H1 (cell line): Measurements from ENCODE around the gene MAPK8IP3. TPM values are rescaled to one million over a fixed set of nuclear protein-coding genes. Genes with fewer than 3 reads are reported as not detected.

Experiments used
- CTCF ChIA-PET: fragments of 300-600 bp; sonication (Branson Sonifier 250); formaldehyde crosslinking; loops from one replicate; lab custom pipeline; 2021; ENCODE audit not compliant: partially characterized antibody; lab: Charles Lee
- POLR2A ChIA-PET: fragments of 300-600 bp; sonication (Branson Sonifier 250); formaldehyde crosslinking; loops from one replicate; lab custom pipeline; 2021; ENCODE audit warnings: inconsistent platforms; ENCODE audit not compliant: partially characterized antibody; lab: Charles Lee
- DNase-seq, 2 experiments: peaks; one replicate each; pipeline versions ENCODE4 v3.0.0 to v3.0.0-alpha.2; 2010 to 2022; ENCODE audit warnings: low spot score in 2 of 2, low read depth in 1 of 2, mixed read lengths in 1 of 2
- FAIRE-seq: peaks from 2 replicates; lab custom pipeline; 2011; peaks lifted over from hg19 to GRCh38; lab: Jason Lieb, UNC
- H2AFZ ChIP-seq: 2 replicates; pipeline ENCODE4 v1.8.1; 2012; ENCODE audit warnings: low read length, inconsistent platforms
- H2AK5ac ChIP-seq: 2 replicates; pipeline ENCODE4 v1.6.1; 2013; ENCODE audit warnings: low read depth, low read length
- H2BK120ac ChIP-seq: replicated peaks from 2 replicates; pipeline ENCODE3; 2013; ENCODE audit warnings: low read depth, low read length, inconsistent platforms
- H2BK12ac ChIP-seq: 2 replicates; pipeline ENCODE4 v1.6.1; 2013; ENCODE audit warnings: low read depth, low read length
- H2BK15ac ChIP-seq: 2 replicates; pipeline ENCODE4 v1.6.1; 2013; ENCODE audit warnings: low read length
- H2BK20ac ChIP-seq: 2 replicates; pipeline ENCODE4 v1.6.1; 2013; ENCODE audit warnings: low read length
- H2BK5ac ChIP-seq: 2 replicates; pipeline ENCODE4 v1.6.1; 2013; ENCODE audit warnings: low read depth, low read length
- H3K14ac ChIP-seq: 2 replicates; pipeline ENCODE4 v1.6.1; 2013; ENCODE audit warnings: inconsistent platforms; ENCODE audit not compliant: insufficient read length
- H3K18ac ChIP-seq: 2 replicates; pipeline ENCODE4 v1.6.1; 2013; ENCODE audit warnings: low read length; ENCODE audit errors: extremely low read depth
- H3K23ac ChIP-seq: 2 replicates; pipeline ENCODE4 v1.6.1; 2013; ENCODE audit warnings: inconsistent platforms; ENCODE audit not compliant: insufficient read length
- H3K23me2 ChIP-seq: 2 replicates; pipeline ENCODE4 v1.6.1; 2013; ENCODE audit warnings: low read depth, low read length
- H3K27ac ChIP-seq: 2 replicates; pipeline ENCODE4 v1.6.1; 2011; ENCODE audit warnings: low read depth, low read length, inconsistent platforms
- H3K27me3 ChIP-seq, 4 experiments: replicated peaks in 1 of 4; 1 replicate in 1 of 4; 2 replicates in 3 of 4; pipeline versions ENCODE4 v1.6.1 to v1.8.1; 2011 to 2013; ENCODE audit warnings: low read length in 3 of 4, mild to moderate bottlenecking in 3 of 4, inconsistent platforms in 2 of 4, mixed read lengths in 2 of 4, moderate library complexity in 1 of 4; ENCODE audit not compliant: control insufficient read depth in 3 of 4, insufficient read depth in 3 of 4; ENCODE audit errors: extremely low read depth in 1 of 4
- H3K36me3 ChIP-seq, 4 experiments: 2 replicates each; pipeline versions ENCODE4 v1.6.1 to v1.8.1; 2011 to 2013; ENCODE audit warnings: mild to moderate bottlenecking in 4 of 4, low read length in 3 of 4, moderate library complexity in 2 of 4, control low read depth in 1 of 4, inconsistent platforms in 1 of 4; ENCODE audit not compliant: insufficient read depth in 4 of 4, control insufficient read depth in 2 of 4
- H3K4ac ChIP-seq: replicated peaks from 2 replicates; pipeline ENCODE3; 2013; ENCODE audit warnings: low read length, low read depth, mixed read lengths, inconsistent platforms; ENCODE audit not compliant: insufficient read length
- H3K4me1 ChIP-seq, 4 experiments: replicated peaks in 1 of 4; 1 replicate in 1 of 4; 2 replicates in 3 of 4; pipeline versions ENCODE4 v1.6.1 to v1.8.1; 2011 to 2013; ENCODE audit warnings: low read length in 3 of 4, inconsistent platforms in 2 of 4, mixed read lengths in 1 of 4; ENCODE audit not compliant: insufficient read depth in 4 of 4, control insufficient read depth in 3 of 4
- H3K4me2 ChIP-seq, 2 experiments: 2 replicates each; pipeline versions ENCODE4 v1.6.1 to v1.8.1; 2011 to 2013; ENCODE audit warnings: low read depth in 2 of 2, low read length in 2 of 2, control low read depth in 1 of 2, inconsistent platforms in 1 of 2, mild to moderate bottlenecking in 1 of 2; ENCODE audit not compliant: insufficient read depth in 1 of 2
- H3K4me3 ChIP-seq, 4 experiments: fragments of 200-600, 300-600 bp in 1 of 4; sonication (generic), shearing (Covaris generic), sonication (Bioruptor Twin) in 1 of 4; 2 replicates each; pipeline versions ENCODE4 v1.5.1 to v1.8.1; 2011 to 2016; ENCODE audit warnings: low read length in 4 of 4, low read depth in 3 of 4, control low read depth in 2 of 4, inconsistent platforms in 2 of 4, mild to moderate bottlenecking in 2 of 4, mixed read lengths in 1 of 4, moderate library complexity in 1 of 4; ENCODE audit not compliant: insufficient read depth in 2 of 4; ENCODE audit errors: extremely low read depth in 1 of 4
- H3K56ac ChIP-seq: replicated peaks from 2 replicates; pipeline ENCODE3; 2013; ENCODE audit warnings: low read depth, mild to moderate bottlenecking, mixed read lengths, low read length, inconsistent platforms; ENCODE audit not compliant: insufficient read length
- H3K79me1 ChIP-seq: 2 replicates; pipeline ENCODE4 v1.6.1; 2013; ENCODE audit warnings: low read depth, low read length, control low read depth
- H3K79me2 ChIP-seq, 2 experiments: 2 replicates each; pipeline versions ENCODE4 v1.6.1 to v1.8.1; 2012 to 2013; ENCODE audit warnings: low read length in 2 of 2, mild to moderate bottlenecking in 2 of 2, inconsistent platforms in 1 of 2; ENCODE audit not compliant: insufficient read depth in 2 of 2, control insufficient read depth in 1 of 2
- H3K9ac ChIP-seq, 4 experiments: replicated peaks in 1 of 4; 1 replicate in 1 of 4; 2 replicates in 3 of 4; pipeline versions ENCODE4 v1.6.1 to v1.8.1; 2011 to 2013; ENCODE audit warnings: low read depth in 3 of 4, low read length in 3 of 4, control low read depth in 2 of 4, mild to moderate bottlenecking in 2 of 4, moderate library complexity in 2 of 4, inconsistent platforms in 1 of 4; ENCODE audit errors: extremely low read depth in 1 of 4
- H3K9me3 ChIP-seq, 2 experiments: 2 replicates each; pipeline versions ENCODE4 v1.6.1 to v1.8.1; 2012 to 2013; ENCODE audit warnings: mild to moderate bottlenecking in 2 of 2, moderate library complexity in 2 of 2, control low read depth in 1 of 2, inconsistent platforms in 1 of 2, low read depth in 1 of 2, low read length in 1 of 2, mixed read lengths in 1 of 2; ENCODE audit not compliant: insufficient read depth in 2 of 2
- H4K20me1 ChIP-seq, 2 experiments: replicated peaks in 1 of 2; 2 replicates each; pipeline versions ENCODE3 to v1.8.1; 2011 to 2013; ENCODE audit warnings: inconsistent platforms in 2 of 2, low read length in 2 of 2, mild to moderate bottlenecking in 1 of 2; ENCODE audit not compliant: insufficient read depth in 2 of 2, control insufficient read depth in 1 of 2
- H4K5ac ChIP-seq: 2 replicates; pipeline ENCODE4 v1.6.1; 2013; ENCODE audit warnings: low read length, low read depth, mixed read lengths, inconsistent platforms; ENCODE audit not compliant: insufficient read length
- H4K8ac ChIP-seq: 2 replicates; pipeline ENCODE4 v1.8.0; 2013; ENCODE audit warnings: mild to moderate bottlenecking, moderate library complexity, low read length, inconsistent platforms; ENCODE audit not compliant: insufficient read depth; ENCODE audit errors: extremely low read depth
- H4K91ac ChIP-seq: replicated peaks from 2 replicates; pipeline ENCODE3; 2013; ENCODE audit warnings: low read length, mixed read lengths, inconsistent platforms; ENCODE audit not compliant: insufficient read length
- ATF3 ChIP-seq: IDR thresholded peaks from 2 replicates; pipeline ENCODE4 v1.6.1; 2011; ENCODE audit warnings: low read depth, mild to moderate bottlenecking, low read length; ENCODE audit not compliant: insufficient read depth
- E2F6 ChIP-seq: IDR thresholded peaks from 2 replicates; pipeline ENCODE4 v1.6.1; 2012; ENCODE audit warnings: inconsistent platforms
- MAX ChIP-seq: IDR thresholded peaks from 2 replicates; pipeline ENCODE4 v1.6.1; 2012; ENCODE audit warnings: inconsistent platforms
- NANOG ChIP-seq: IDR thresholded peaks from 2 replicates; pipeline ENCODE4 v1.6.1; 2011; ENCODE audit warnings: low read length, low read depth, mild to moderate bottlenecking, inconsistent platforms; ENCODE audit not compliant: insufficient read depth, poor library complexity, severe bottlenecking
- PHF8 ChIP-seq: fragments of 200-600 bp; sonication (generic); conservative IDR thresholded peaks from 2 replicates; pipeline ENCODE4 v1.7.1; 2012; ENCODE audit warnings: low read depth, mild to moderate bottlenecking, inconsistent platforms, low read length, moderate library complexity
- RNF2 ChIP-seq: fragments of 200-900, 300-1000 bp; sonication (generic); IDR thresholded peaks from 2 replicates; pipeline ENCODE4 v1.7.1; 2016; ENCODE audit warnings: borderline replicate concordance, low read depth, mild to moderate bottlenecking, antibody characterized with exemption, low read length; ENCODE audit not compliant: poor library complexity, severe bottlenecking; ENCODE audit errors: missing control alignments
- RXRA ChIP-seq: IDR thresholded peaks from 2 replicates; pipeline ENCODE4 v1.6.1; 2011; ENCODE audit warnings: low read depth, mild to moderate bottlenecking, low read length, moderate library complexity; ENCODE audit not compliant: insufficient read depth
- SIRT6 ChIP-seq: IDR thresholded peaks from one replicate; pipeline ENCODE4 v1.7.1; 2012; ENCODE audit warnings: low read length, inconsistent platforms
- SP2 ChIP-seq: IDR thresholded peaks from 2 replicates; pipeline ENCODE4 v1.6.1; 2012; ENCODE audit warnings: mild to moderate bottlenecking, low read length, inconsistent platforms
- TAF7 ChIP-seq: optimal IDR thresholded peaks from 2 replicates; pipeline ENCODE3; 2011; ENCODE audit warnings: low read depth, mild to moderate bottlenecking, inconsistent platforms, low read length, moderate library complexity, borderline replicate concordance
- WGBS, 2 experiments: shearing (Covaris generic) in 1 of 2; methylation state at CpG; one replicate each; pipeline versions ENCODE4 v1.1.6 to v1.1.7; 2013 to 2015; ENCODE audit warnings: low lambda C conversion rate in 2 of 2, mixed read lengths in 2 of 2, inconsistent platforms in 1 of 2, low coverage in 1 of 2, missing lambda C conversion rate in 1 of 2; ENCODE audit not compliant: insufficient replicate concordance in 2 of 2, insufficient coverage in 1 of 2, insufficient read length in 1 of 2; ENCODE audit errors: extremely low coverage in 1 of 2, missing lambda C conversion rate in 1 of 2; 5-methylcytosine and 5-hydroxymethylcytosine counted together
- polyA plus RNA-seq, 7 experiments: library from polyadenylated mRNA; depleted of rRNA in 3 of 7; stranded (reverse) in 5 of 7; unstranded in 2 of 7; fragments of >200 nt in 5 of 7; fragments of 200-250 nt in 2 of 7; gene quantifications; 1 replicate in 5 of 7; 2 replicates in 1 of 7; 4 replicates in 1 of 7; pipeline versions ENCODE4 v1.2.1 to v1.2.3, GENCODE V29; 2011 to 2013; ENCODE audit warnings: missing spikeins in 2 of 7, mixed read lengths in 2 of 7
- total RNA-seq: library from RNA; stranded (reverse); fragmentation: NEBNext Ultra II Directional; extraction: Animal tissue kit (Norgen Biotek cat#: 25700); gene quantifications from 2 replicates; pipeline ENCODE4 v1.2.1, GENCODE V29; 2021

Gene MAPK8IP3
- total and polyA plus RNA-seq, 2 of the 8 experiments (the other 6 are each of a cell fraction or from before 2014, with no cell fraction given) = 16.9 to 43.4 TPM

- Histone ChIP-seq H3K79me2 (peaks cover 0 to 7% of the 10 kb centered on the region in 2 experiments; a peak in 1 of 4 replicates), H4K91ac (no peak overlapping the region), H3K18ac (no peak overlapping the region), H4K8ac (no peak overlapping the region), H3K14ac (no peak overlapping the region), H3K4ac (no peak overlapping the region), H3K4me2 (no peak overlapping the region), H3K23me2 (peaks cover 4% of the 10 kb centered on the region), H2BK12ac (no peak overlapping the region), H3K27ac (no peak overlapping the region), H3K4me3 (no peak overlapping the region), H3K56ac (no peak overlapping the region), H2AFZ (no peak overlapping the region), H4K20me1 (peaks cover 9 to 12% of the 10 kb centered on the region in 2 experiments), H3K79me1 (peaks cover 4% of the 10 kb centered on the region; the same call in 1 of the 2 replicates), H3K23ac (no peak overlapping the region), H3K9ac (no peak overlapping the region), H3K36me3 (peaks cover 15 to 58% (median 45%) of the 10 kb centered on the region in 4 experiments), H2BK15ac (no peak overlapping the region), H3K4me1 (no peaks in the 10 kb centered on the region), H2AK5ac (no peak overlapping the region), H2BK20ac (no peak overlapping the region), H3K27me3 (no peaks in the 10 kb centered on the region), H4K5ac (no peak overlapping the region), H2BK5ac (no peak overlapping the region), H2BK120ac (no peak overlapping the region), H3K9me3 (no peaks in the 10 kb centered on the region)
- DNase-seq (no peak), FAIRE-seq (no peak)
- ChIA-PET POLR2A (interaction anchor here (0.6 to 2.2 kb wide), 5 partner anchors 10 to 86 kb away, joined by 3 to 6 read pairs (median 5); partner anchors contain the start of gene NME3), CTCF (interaction anchor here (0.6 to 1.9 kb wide), 5 partner anchors 10 to 401 kb away, joined by 3 to 4 read pairs (median 3); partner anchors contain the start of gene JPT2)
- WGBS, 2 experiments = 89% methylated on average over 6 of the region's 6 CpGs; no CpG with 5 or more reads in 1 of the 2 experiments
- no peak for TF ChIP-seq E2F6
- no peak for TF ChIP-seq RNF2
- no peak for TF ChIP-seq RXRA
- no peak for TF ChIP-seq MAX
- no peak for TF ChIP-seq SP2
- TF ChIP-seq TAF7 = no peak
- TF ChIP-seq SIRT6 = no peak
- TF ChIP-seq NANOG = no peak
- TF ChIP-seq ATF3 = no peak
- TF ChIP-seq PHF8 = no peak
Measured at GRCh38 chr16:1701216-1701878, 4.6 kb upstream of the MAPK8IP3 start.
